ENCODE measurements around the gene CNOT9.
"Not testable (repeated sequence)": the region's sequence is repeated elsewhere in the genome, so short reads cannot be mapped to it uniquely, and the experiment has no call there.

GRCh38 chr2:218528409-218528808, 40.2 kb upstream of the CNOT9 start:
- not testable (repeated sequence) for TF ChIP-seq EZH2 (IDR thresholded peaks at IDR 0.05); POLR2AphosphoS5 (IDR thresholded peaks at IDR 0.05; ENCODE audit: borderline replicate concordance, low read depth, low read length); FOXP2 (optimal IDR thresholded peaks at IDR 0.05; ENCODE audit: control extremely low read depth, extremely low read length, insufficient read depth)
